Measurements from ENCODE around the gene ZMIZ1.

Gene ZMIZ1

GRCh38 chr10:79293841-79294581 lies 225.2 kb downstream of the ZMIZ1 start:
- peak; percentile 79 for DNase-seq
- in situ Hi-C loops (cut with MboI; ENCODE audit: low pct_unique_long_range_greater_than_20kb, low sequenced_read_pairs) = no loop called here

DNA sequence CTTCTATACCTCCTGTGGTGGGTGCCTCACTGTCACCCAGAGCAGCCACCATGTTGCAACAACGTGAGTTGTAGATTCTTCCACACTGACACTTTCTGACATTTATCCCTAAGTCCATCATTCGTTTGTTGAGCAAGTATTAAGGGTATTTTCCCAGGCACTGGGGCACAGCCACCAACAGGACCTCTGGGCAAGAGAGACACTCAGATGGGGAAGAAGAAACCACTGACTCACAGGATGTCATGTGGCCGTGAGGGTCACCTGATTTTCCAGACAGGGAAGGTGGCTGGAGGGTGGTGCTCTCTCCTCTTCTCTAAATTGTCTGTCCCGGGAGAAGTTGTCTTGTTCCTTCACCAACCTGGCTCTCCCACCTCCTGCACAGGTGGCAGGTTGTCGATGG lies 226.8 kb downstream of the ZMIZ1 start:
- in situ Hi-C loops (cut with MboI; ENCODE audit: low pct_unique_long_range_greater_than_20kb, low sequenced_read_pairs) = no loop called here
- peak; percentile 31 for DNase-seq

GRCh38 chr10:79296431-79296830 lies 227.7 kb downstream of the ZMIZ1 start:
- in situ Hi-C loops (cut with MboI; ENCODE audit: low pct_unique_long_range_greater_than_20kb, low sequenced_read_pairs) = no loop called here
- DNase-seq = no peak

DNA sequence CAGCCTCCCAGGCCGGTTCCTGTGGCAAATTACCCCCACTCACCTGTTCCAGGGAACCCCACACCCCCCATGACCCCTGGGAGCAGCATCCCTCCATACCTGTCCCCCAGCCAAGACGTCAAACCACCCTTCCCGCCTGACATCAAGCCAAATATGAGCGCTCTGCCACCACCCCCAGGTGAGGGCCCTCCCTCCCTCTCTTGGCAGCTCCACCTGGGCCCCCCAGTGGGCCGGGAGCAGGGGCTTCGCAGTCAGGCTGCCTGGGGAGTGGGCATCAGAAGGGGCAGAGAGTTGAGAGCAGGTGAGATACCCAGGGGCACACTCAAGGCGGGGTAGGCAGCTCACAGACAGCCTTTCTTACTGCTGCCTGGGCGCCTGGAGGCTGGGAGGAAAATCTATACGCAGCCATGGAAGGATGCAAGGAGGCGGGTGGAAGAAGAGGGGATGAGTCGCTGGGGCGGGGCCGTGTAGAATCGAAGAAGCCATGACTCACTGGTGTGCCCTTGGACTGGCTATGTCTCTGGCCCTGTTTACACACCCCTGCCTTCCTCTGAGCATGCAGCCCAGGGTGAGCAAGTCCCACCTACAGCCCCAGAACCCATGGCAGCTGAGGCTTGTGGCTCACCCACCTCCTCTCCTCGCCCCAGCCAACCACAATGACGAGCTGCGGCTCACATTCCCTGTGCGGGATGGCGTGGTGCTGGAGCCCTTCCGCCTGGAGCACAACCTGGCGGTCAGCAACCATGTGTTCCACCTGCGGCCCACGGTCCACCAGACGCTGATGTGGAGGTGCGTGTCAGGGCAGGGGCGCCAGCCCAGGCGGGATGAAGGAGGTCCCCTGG lies 229.9 kb downstream of the ZMIZ1 start:
- in situ Hi-C loops (cut with MboI; ENCODE audit: low pct_unique_long_range_greater_than_20kb, low sequenced_read_pairs) = no loop called here
- no peak for DNase-seq

- in situ Hi-C loops (cut with MboI; ENCODE audit: low pct_unique_long_range_greater_than_20kb, low sequenced_read_pairs) = no loop called here
- DNase-seq = no peak
Observed at GRCh38 chr10:79299397-79300241, 230.9 kb downstream of the ZMIZ1 start.

DNA sequence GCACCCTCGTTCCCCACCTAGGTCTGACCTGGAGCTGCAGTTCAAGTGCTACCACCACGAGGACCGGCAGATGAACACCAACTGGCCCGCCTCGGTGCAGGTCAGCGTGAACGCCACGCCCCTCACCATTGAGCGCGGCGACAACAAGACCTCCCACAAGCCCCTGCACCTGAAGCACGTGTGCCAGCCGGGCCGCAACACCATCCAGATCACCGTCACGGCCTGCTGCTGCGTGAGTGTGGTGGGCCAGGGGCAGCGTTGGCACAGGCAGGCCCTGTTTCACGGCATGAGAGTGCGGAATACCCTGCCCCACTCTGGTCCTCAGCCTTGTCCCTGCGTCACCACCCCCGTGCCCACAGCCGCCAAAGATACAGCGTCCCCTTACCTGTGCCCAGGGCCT lies 231.9 kb downstream of the ZMIZ1 start:
- in situ Hi-C loops (cut with MboI; ENCODE audit: low pct_unique_long_range_greater_than_20kb, low sequenced_read_pairs) = no loop called here
- no peak for DNase-seq

GRCh38 chr10:79301754-79302530 lies 233.2 kb downstream of the ZMIZ1 start:
- no peak for DNase-seq
- in situ Hi-C loops (cut with MboI; ENCODE audit: low pct_unique_long_range_greater_than_20kb, low sequenced_read_pairs) = no loop called here

DNA sequence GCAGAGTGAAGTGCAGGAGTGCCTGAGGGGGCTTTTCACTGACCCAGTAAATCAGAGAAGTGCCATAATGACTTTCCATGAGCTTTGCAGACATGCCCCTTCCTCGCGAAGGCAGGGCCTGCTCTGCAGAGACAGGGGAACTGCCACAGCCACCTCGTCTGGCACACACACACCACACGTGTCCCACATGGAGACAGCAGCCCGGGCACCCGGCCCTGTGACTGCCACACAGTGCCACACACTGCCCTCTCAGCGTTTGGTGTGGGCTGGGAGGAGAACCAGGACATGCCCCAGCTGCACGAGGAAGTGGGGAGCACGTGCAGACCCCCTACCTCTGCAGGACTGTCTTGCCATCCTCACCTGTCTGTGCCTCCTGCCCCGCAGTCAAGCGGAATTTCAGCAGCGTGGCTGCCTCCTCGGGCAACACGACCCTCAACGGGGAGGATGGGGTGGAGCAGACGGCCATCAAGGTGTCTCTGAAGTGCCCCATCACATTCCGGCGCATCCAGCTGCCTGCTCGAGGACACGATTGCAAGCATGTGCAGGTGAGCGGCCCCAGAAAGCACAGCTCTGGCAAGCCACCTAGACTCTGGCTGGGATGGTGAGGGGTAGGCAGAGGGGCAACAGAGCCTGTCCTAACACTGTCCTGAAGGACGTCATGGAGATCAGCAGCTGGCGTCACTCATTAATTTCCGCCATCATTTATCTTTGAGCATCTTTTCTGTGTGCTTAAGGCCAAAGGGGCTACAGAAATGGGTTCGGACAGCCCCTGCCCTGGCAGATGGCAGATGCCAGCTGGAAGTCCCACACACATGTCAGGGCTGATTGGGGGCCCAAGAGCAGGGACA lies 235.1 kb downstream of the ZMIZ1 start:
- in situ Hi-C loops (cut with MboI; ENCODE audit: low pct_unique_long_range_greater_than_20kb, low sequenced_read_pairs) = no loop called here
- no peak for DNase-seq

- no peak for DNase-seq
- in situ Hi-C loops (cut with MboI; ENCODE audit: low pct_unique_long_range_greater_than_20kb, low sequenced_read_pairs) = no loop called here
Observed at GRCh38 chr10:79304479-79305087, 235.8 kb downstream of the ZMIZ1 start.

DNA sequence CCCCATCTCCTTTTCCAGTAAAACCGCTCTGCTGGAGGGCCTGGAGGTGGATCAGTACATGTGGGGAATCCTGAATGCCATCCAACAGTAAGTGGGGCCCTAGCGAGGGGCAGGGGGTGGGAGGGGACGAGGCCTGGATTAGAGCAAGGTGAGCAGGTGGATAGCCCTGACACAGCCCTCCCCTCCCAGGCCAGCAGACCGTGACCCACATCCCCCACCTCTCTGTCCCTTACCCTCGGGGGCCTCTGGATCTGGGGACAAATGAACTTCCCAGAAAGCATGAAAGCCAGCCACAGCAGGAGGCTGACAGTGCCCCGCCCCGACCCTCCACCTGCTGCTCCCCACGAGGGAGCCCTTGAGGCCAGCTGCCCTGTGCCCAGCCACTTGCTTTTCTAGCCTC lies 236.7 kb downstream of the ZMIZ1 start:
- DNase-seq = no peak
- in situ Hi-C loops (cut with MboI; ENCODE audit: low pct_unique_long_range_greater_than_20kb, low sequenced_read_pairs) = no loop called here

- in situ Hi-C loops (cut with MboI; ENCODE audit: low pct_unique_long_range_greater_than_20kb, low sequenced_read_pairs) = no loop called here
- no peak for DNase-seq
Observed at GRCh38 chr10:79305988-79306387, 237.2 kb downstream of the ZMIZ1 start.

- in situ Hi-C loops (cut with MboI; ENCODE audit: low pct_unique_long_range_greater_than_20kb, low sequenced_read_pairs) = no loop called here
- DNase-seq = no peak
Observed at GRCh38 chr10:79306644-79307220, 238.0 kb downstream of the ZMIZ1 start.

GRCh38 chr10:79308016-79308415 lies 239.2 kb downstream of the ZMIZ1 start:
- no peak for DNase-seq
- in situ Hi-C loops (cut with MboI; ENCODE audit: low pct_unique_long_range_greater_than_20kb, low sequenced_read_pairs) = no loop called here

GRCh38 chr10:79308969-79309665 lies 240.4 kb downstream of the ZMIZ1 start:
- in situ Hi-C loops (cut with MboI; ENCODE audit: low pct_unique_long_range_greater_than_20kb, low sequenced_read_pairs) = no loop called here
- DNase-seq = no peak

DNA sequence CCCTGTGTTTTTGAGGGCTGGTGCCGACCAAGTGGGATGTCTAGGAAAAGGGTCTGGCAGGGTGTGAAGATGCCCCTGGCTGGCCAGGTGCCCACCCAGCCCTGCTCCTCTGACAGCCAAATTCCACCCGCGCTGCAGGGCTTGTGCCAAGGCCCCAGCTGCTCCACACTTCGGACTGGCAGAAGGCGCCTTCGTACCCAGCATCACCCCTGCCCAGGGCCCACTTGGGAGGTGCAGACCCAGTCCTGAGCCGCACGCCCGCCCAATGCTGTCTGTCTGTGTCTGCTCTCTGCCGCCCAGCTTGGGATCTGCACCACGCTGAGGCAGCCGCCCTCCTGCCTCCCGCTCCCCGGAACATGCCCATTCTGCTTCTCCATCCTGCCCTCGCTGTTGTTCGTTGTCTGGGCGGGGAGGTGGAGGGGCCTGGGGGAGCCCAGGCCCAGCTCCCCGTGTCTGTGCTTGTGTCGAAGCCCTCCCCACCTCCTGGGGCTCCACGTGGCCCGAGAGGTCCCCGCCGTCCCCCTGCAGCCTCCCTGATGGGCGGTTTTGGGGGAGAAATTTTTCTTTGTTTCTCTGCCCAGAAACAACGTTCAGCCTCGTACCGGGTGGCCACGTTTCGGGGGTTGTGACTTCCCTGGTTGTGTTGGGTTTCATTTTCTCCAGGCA lies 241.6 kb downstream of the ZMIZ1 start:
- no peak for DNase-seq
- in situ Hi-C loops (cut with MboI; ENCODE audit: low pct_unique_long_range_greater_than_20kb, low sequenced_read_pairs) = no loop called here

DNA sequence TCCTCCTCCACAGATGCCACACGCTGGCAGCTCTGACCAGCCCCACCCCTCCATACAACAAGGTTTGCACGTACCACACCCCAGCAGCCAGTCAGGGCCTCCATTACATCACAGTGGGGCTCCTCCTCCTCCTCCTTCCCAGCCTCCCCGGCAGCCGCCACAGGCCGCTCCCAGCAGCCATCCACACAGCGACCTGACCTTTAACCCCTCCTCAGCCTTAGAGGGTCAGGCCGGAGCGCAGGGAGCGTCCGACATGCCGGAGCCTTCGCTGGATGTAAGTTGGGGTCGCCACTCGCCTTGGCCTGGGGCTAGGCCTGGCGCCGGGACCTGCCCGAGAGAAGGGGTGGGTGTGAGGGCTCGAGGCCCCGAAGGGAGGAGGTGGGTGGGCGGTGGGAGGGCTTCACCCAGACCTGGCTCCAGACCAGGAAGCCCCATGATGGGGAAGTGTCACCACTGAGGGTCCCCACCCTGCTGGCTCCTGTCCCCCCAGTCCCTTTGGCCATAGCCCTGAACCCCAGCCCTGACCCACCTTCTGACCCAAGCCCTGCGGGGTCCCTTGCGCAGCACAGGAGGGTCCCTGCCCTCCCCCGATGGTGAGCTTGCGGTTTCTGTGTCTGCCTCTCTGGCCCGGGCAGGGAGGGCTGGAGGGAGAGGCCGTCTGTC lies 242.3 kb downstream of the ZMIZ1 start:
- in situ Hi-C loops (cut with MboI; ENCODE audit: low pct_unique_long_range_greater_than_20kb, low sequenced_read_pairs) = no loop called here
- DNase-seq = no peak

Measured in KBM-7 (cell line).